ENCODE data around the gene CEP128.

Gene CEP128

GRCh38 chr14:80523518-80524117 lies 417.9 kb downstream of the CEP128 start:
- TF ChIP-seq CTCF (IDR thresholded peaks at IDR 0.05; ENCODE audit: low read depth, low read length) = no peak
- H3K4me3 ChIP-seq (ENCODE audit: low read depth, low read length) = no peak overlapping the region

- TF ChIP-seq CTCF (IDR thresholded peaks at IDR 0.05; ENCODE audit: low read depth, low read length) = no peak
- no peak overlapping the region for H3K4me3 ChIP-seq (ENCODE audit: low read depth, low read length)
These were observed 418.6 kb downstream of the CEP128 start for GRCh38 chr14:80522936-80523335.

GRCh38 chr14:80522411-80522810 lies 419.1 kb downstream of the CEP128 start:
- no peak for TF ChIP-seq CTCF (IDR thresholded peaks at IDR 0.05; ENCODE audit: low read depth, low read length)
- H3K4me3 ChIP-seq (ENCODE audit: low read depth, low read length) = no peak overlapping the region

GRCh38 chr14:80521456-80521855 lies 420.1 kb downstream of the CEP128 start:
- TF ChIP-seq CTCF (IDR thresholded peaks at IDR 0.05; ENCODE audit: low read depth, low read length) = no peak
- H3K4me3 ChIP-seq (ENCODE audit: low read depth, low read length) = no peak overlapping the region

GRCh38 chr14:80519002-80519401 lies 422.5 kb downstream of the CEP128 start:
- no peak for TF ChIP-seq CTCF (IDR thresholded peaks at IDR 0.05; ENCODE audit: low read depth, low read length)
- no peak overlapping the region for H3K4me3 ChIP-seq (ENCODE audit: low read depth, low read length)

- no peak overlapping the region for H3K4me3 ChIP-seq (ENCODE audit: low read depth, low read length)
- no peak for TF ChIP-seq CTCF (IDR thresholded peaks at IDR 0.05; ENCODE audit: low read depth, low read length)
These were observed 423.4 kb downstream of the CEP128 start for GRCh38 chr14:80518173-80518572.

- H3K4me3 ChIP-seq (ENCODE audit: low read depth, low read length) = no peak overlapping the region
- no peak for TF ChIP-seq CTCF (IDR thresholded peaks at IDR 0.05; ENCODE audit: low read depth, low read length)
These were observed 434.2 kb downstream of the CEP128 start for GRCh38 chr14:80507292-80507869.
